ENCODE results near the gene STX16.

STX16 gene

GRCh38 chr20:58650181-58650775 lies 805 bp upstream of the STX16 start:
- DNase-seq (ENCODE audit: insufficient read length) = peak; percentile 69
- no peak for FAIRE-seq

GRCh38 chr20:58651559-58651945 lies 469 bp downstream of the STX16 start:
- DNase-seq (ENCODE audit: insufficient read length) (no peak), FAIRE-seq (no peak)
- no peak for TF ChIP-seq POLR2AphosphoS5 (IDR thresholded peaks at IDR 0.05; ENCODE audit: low read depth, low read length)
- no peak for TF ChIP-seq TAF1 (IDR thresholded peaks at IDR 0.05; ENCODE audit: borderline replicate concordance, low read depth, low read length)
- no peak for TF ChIP-seq POLR2A (IDR thresholded peaks at IDR 0.05; ENCODE audit: low read depth, low read length)

More at GRCh38 chr20:58650181-58650775, 805 bp upstream of the STX16 start:
- TF ChIP-seq TAF1 (IDR thresholded peaks at IDR 0.05; ENCODE audit: borderline replicate concordance, low read depth, low read length) = no peak

GRCh38 chr20:58651946-58652605 lies 993 bp downstream of the STX16 start:
- DNase-seq (ENCODE audit: insufficient read length) (peak; percentile 64), FAIRE-seq (peak; percentile 63)

GRCh38 chr20:58652606-58653294 lies 1.7 kb downstream of the STX16 start:
- FAIRE-seq = no peak
- no peak for DNase-seq (ENCODE audit: insufficient read length)
- TF ChIP-seq POLR2AphosphoS5 (IDR thresholded peaks at IDR 0.05; ENCODE audit: low read depth, low read length) = no peak
- TF ChIP-seq POLR2A (IDR thresholded peaks at IDR 0.05; ENCODE audit: low read depth, low read length) = no peak
- TF ChIP-seq TAF1 (IDR thresholded peaks at IDR 0.05; ENCODE audit: borderline replicate concordance, low read depth, low read length) = no peak

More at GRCh38 chr20:58651946-58652605, 993 bp downstream of the STX16 start:
- TF ChIP-seq TAF1 (IDR thresholded peaks at IDR 0.05; ENCODE audit: borderline replicate concordance, low read depth, low read length) (no peak; the same call in 1 of the 2 replicates), POLR2AphosphoS5 (IDR thresholded peaks at IDR 0.05; ENCODE audit: low read depth, low read length) (peak; percentile 55; the same call in 1 of the 2 replicates), POLR2A (IDR thresholded peaks at IDR 0.05; ENCODE audit: low read depth, low read length) (peak; percentile 67; the same call in 1 of the 2 replicates)

- DNase-seq (ENCODE audit: insufficient read length) (no peak), FAIRE-seq (no peak)
- TF ChIP-seq POLR2AphosphoS5 (IDR thresholded peaks at IDR 0.05; ENCODE audit: low read depth, low read length) (no peak), TAF1 (IDR thresholded peaks at IDR 0.05; ENCODE audit: borderline replicate concordance, low read depth, low read length) (no peak), POLR2A (IDR thresholded peaks at IDR 0.05; ENCODE audit: low read depth, low read length) (no peak)
These were observed 3.3 kb downstream of the STX16 start for GRCh38 chr20:58654337-58654736.

GRCh38 chr20:58655328-58656107 lies 4.4 kb downstream of the STX16 start:
- no peak for TF ChIP-seq POLR2A (IDR thresholded peaks at IDR 0.05; ENCODE audit: low read depth, low read length)
- no peak for TF ChIP-seq TAF1 (IDR thresholded peaks at IDR 0.05; ENCODE audit: borderline replicate concordance, low read depth, low read length)
- no peak for TF ChIP-seq POLR2AphosphoS5 (IDR thresholded peaks at IDR 0.05; ENCODE audit: low read depth, low read length)
- DNase-seq (ENCODE audit: insufficient read length) (no peak), FAIRE-seq (no peak)

- DNase-seq (ENCODE audit: insufficient read length) = no peak
- FAIRE-seq = no peak
- no peak for TF ChIP-seq POLR2AphosphoS5 (IDR thresholded peaks at IDR 0.05; ENCODE audit: low read depth, low read length)
- TF ChIP-seq POLR2A (IDR thresholded peaks at IDR 0.05; ENCODE audit: low read depth, low read length) = no peak
- TF ChIP-seq TAF1 (IDR thresholded peaks at IDR 0.05; ENCODE audit: borderline replicate concordance, low read depth, low read length) = no peak
These were observed 5.7 kb downstream of the STX16 start for GRCh38 chr20:58656831-58657230.

- DNase-seq (ENCODE audit: insufficient read length) (no peak), FAIRE-seq (no peak)
- TF ChIP-seq TAF1 (IDR thresholded peaks at IDR 0.05; ENCODE audit: borderline replicate concordance, low read depth, low read length) (no peak), POLR2AphosphoS5 (IDR thresholded peaks at IDR 0.05; ENCODE audit: low read depth, low read length) (no peak), POLR2A (IDR thresholded peaks at IDR 0.05; ENCODE audit: low read depth, low read length) (no peak)
These were observed 6.2 kb downstream of the STX16 start for GRCh38 chr20:58657262-58657661.

GRCh38 chr20:58657986-58658385 lies 6.9 kb downstream of the STX16 start:
- FAIRE-seq (no peak), DNase-seq (ENCODE audit: insufficient read length) (no peak)
- TF ChIP-seq POLR2A (IDR thresholded peaks at IDR 0.05; ENCODE audit: low read depth, low read length) (no peak), TAF1 (IDR thresholded peaks at IDR 0.05; ENCODE audit: borderline replicate concordance, low read depth, low read length) (no peak)

GRCh38 chr20:58658760-58659159 lies 7.7 kb downstream of the STX16 start:
- TF ChIP-seq POLR2AphosphoS5 (IDR thresholded peaks at IDR 0.05; ENCODE audit: low read depth, low read length) (no peak), TAF1 (IDR thresholded peaks at IDR 0.05; ENCODE audit: borderline replicate concordance, low read depth, low read length) (no peak), POLR2A (IDR thresholded peaks at IDR 0.05; ENCODE audit: low read depth, low read length) (no peak)
- no peak for FAIRE-seq
- no peak for DNase-seq (ENCODE audit: insufficient read length)

GRCh38 chr20:58659841-58660240 lies 8.8 kb downstream of the STX16 start:
- no peak for TF ChIP-seq TAF1 (IDR thresholded peaks at IDR 0.05; ENCODE audit: borderline replicate concordance, low read depth, low read length)
- no peak for TF ChIP-seq POLR2AphosphoS5 (IDR thresholded peaks at IDR 0.05; ENCODE audit: low read depth, low read length)
- FAIRE-seq = no peak
- no peak for DNase-seq (ENCODE audit: insufficient read length)

All from GM12892 (cell line).